Left ventricle myocardium inferior (tissue), 1 donor: ENCODE results near the gene SLX9. TPM values are rescaled to one million over a fixed set of nuclear protein-coding genes. Genes with fewer than 3 reads are reported as not detected.

Source experiments
- DNase-seq: peaks from one replicate; pipeline ENCODE4 v3.0.0-alpha.2; 2020
- H3K27ac ChIP-seq: fragments of 200-600 bp; replicated peaks from 2 replicates; pipeline ENCODE4 v1.8.0; 2021
- H3K27me3 ChIP-seq: fragments of 200-600 bp; 2 replicates; pipeline ENCODE4 v1.8.0; 2021; ENCODE audit warnings: low read depth
- H3K36me3 ChIP-seq: fragments of 200-600 bp; 2 replicates; pipeline ENCODE4 v1.8.0; 2021
- H3K4me1 ChIP-seq: fragments of 200-600 bp; 2 replicates; pipeline ENCODE4 v1.8.0; 2021
- H3K4me3 ChIP-seq: fragments of 200-600 bp; 2 replicates; pipeline ENCODE4 v1.8.0; 2021; ENCODE audit warnings: mild to moderate bottlenecking, moderate library complexity
- H3K9me3 ChIP-seq: fragments of 200-600 bp; replicated peaks from 2 replicates; pipeline ENCODE4 v1.8.0; 2021
- intact Hi-C: fragments of 100-400 bp; cut with micrococcal nuclease; formaldehyde crosslinking; loops from one replicate; pipeline ENCODE4 v1.11.0; 2022
- total RNA-seq: library from RNA; stranded (reverse); fragmentation: NEBNext Ultra II Directional; extraction: Animal tissue kit (Norgen Biotek cat#: 25700); gene quantifications from one replicate; pipeline ENCODE4 v1.2.1, GENCODE V29; 2021
- TF ChIP-seq, protein P1 (sequence below): fragments of 200-600 bp; IDR thresholded peaks from 2 replicates; pipeline ENCODE4 v1.8.0; 2021; ENCODE audit warnings: antibody characterized with exemption, mild to moderate bottlenecking, borderline replicate concordance
- donor health status: DM: no; HTN: yes; CAD: no; lungs with severe emphysema.

SLX9 gene
- total RNA-seq, 1 donor from 2014 or later = 70.7 TPM

DNA sequence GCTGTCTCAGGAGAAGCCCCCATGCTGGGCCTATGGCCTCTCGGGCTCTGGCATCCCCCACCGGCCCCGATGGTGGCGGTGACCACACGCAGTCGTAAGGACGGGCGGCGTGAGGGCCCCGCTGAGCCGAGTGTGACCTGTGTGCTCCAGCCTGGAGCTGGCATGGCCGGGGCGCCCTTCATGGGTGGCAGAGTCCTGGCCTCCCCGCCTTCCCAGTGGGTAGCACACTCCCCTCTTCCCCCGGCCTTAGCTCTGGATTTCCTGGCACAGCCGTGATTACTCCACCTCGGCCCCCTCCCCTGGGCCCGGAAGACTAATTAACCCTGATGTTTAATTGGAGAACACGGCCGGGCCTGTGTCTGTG lies 44.6 kb downstream of the SLX9 start:
- Histone ChIP-seq H3K9me3 (no peaks in the 10 kb centered on the region), H3K4me3 (no peak overlapping the region), H3K27ac (peak overlapping the region; percentile 16), H3K4me1 (peaks cover 42% of the 10 kb centered on the region), H3K36me3 (no peaks in the 10 kb centered on the region), H3K27me3 (no peaks in the 10 kb centered on the region)
- intact Hi-C loops = no loop called here
- TF ChIP-seq, protein P1, sequence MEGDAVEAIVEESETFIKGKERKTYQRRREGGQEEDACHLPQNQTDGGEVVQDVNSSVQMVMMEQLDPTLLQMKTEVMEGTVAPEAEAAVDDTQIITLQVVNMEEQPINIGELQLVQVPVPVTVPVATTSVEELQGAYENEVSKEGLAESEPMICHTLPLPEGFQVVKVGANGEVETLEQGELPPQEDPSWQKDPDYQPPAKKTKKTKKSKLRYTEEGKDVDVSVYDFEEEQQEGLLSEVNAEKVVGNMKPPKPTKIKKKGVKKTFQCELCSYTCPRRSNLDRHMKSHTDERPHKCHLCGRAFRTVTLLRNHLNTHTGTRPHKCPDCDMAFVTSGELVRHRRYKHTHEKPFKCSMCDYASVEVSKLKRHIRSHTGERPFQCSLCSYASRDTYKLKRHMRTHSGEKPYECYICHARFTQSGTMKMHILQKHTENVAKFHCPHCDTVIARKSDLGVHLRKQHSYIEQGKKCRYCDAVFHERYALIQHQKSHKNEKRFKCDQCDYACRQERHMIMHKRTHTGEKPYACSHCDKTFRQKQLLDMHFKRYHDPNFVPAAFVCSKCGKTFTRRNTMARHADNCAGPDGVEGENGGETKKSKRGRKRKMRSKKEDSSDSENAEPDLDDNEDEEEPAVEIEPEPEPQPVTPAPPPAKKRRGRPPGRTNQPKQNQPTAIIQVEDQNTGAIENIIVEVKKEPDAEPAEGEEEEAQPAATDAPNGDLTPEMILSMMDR = no peak
- peak; percentile 11 for DNase-seq

DNA sequence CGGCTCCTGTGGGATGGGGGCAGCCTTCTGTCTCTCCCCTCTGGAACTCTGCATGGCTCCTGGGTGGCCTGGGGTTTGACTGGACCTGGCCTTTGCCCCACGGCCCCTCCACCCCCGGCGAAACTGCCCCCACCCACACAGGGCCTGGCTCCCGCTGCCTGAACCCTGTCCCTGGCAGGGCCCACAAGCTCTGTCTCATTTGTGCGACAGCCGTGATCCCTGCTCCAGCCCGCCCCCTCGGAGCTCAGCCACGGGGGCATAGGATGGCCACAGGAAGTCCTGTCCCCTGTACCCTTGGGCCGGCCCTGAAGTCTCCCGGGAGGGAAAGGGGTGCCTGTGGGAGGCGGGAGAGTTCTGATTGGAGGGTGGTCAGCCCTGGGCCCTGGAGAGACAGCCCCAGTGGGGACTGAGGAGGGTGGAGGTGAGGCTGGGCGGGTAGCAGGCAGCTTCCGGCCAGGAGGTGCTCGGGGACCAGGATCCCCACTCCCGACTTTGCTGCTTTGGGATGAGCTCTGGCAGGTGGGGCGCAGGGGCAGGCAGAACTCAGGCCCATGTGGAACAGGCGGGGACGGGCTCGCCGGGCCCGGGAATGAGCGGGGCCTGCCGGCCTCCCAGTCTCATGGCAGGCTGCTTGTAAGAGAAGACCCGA lies 45.1 kb downstream of the SLX9 start:
- TF ChIP-seq, protein P1 = no peak
- no peak overlapping the region for H3K4me3 ChIP-seq
- peaks cover 45% of the 10 kb centered on the region for H3K4me1 ChIP-seq
- no peaks in the 10 kb centered on the region for H3K36me3 ChIP-seq
- intact Hi-C loops = no loop called here
- DNase-seq = peak; percentile 16
- no peaks in the 10 kb centered on the region for H3K9me3 ChIP-seq
- H3K27ac ChIP-seq = peak overlapping the region; percentile 16
- no peaks in the 10 kb centered on the region for H3K27me3 ChIP-seq

DNA sequence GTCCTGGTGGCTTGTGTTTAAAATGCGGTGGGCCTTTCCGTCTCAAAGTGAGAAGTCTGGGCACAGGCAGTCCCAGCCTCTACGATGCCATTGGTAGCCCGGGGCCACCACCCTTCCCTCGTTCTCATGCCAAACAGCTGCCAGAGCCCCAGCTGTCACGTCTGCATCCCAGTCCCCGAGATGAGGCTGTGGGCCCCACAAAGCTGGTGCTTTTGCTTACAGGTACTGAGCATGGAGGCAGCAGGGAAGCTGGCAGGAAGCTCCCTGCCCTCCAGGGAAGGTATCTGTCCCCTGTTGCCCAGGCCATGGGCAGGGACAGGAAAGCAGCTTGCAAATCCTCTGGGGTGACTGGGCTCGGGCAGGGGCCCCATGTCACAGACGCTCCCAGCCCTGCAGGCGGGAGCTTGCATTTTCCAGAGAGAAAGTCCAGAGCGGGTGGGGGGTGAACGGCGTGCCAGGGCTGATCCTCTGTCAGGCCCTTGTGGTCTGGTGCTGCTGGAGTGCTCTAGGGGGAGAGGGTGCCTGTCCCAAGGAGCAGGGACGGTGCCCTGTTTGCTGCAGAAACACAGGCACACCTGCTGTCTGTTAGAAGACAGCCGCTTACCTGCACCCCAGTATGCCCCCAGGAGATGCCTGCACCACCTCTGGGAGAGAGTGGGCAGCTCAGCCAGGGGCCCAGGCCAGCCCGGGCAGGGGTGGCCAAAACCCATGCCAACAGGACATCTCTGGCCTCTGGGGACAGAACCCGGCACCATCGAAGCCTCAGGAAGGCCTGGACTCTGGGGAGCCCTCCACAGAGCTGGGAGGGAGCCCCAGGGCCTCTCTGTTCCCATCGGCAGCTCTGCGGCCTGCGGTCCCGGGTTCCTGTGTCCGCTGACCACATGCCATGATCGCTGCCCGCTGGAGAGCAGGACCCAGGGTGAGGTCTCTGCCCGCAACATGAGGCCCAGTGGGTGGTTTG lies 45.9 kb downstream of the SLX9 start:
- intact Hi-C loops = no loop called here
- no peak overlapping the region for H3K27ac ChIP-seq
- DNase-seq = peak; percentile 12
- H3K36me3 ChIP-seq = no peaks in the 10 kb centered on the region
- H3K4me3 ChIP-seq = no peak overlapping the region
- TF ChIP-seq, protein P1 = no peak
- H3K9me3 ChIP-seq = no peaks in the 10 kb centered on the region
- H3K4me1 ChIP-seq = peaks cover 48% of the 10 kb centered on the region
- no peaks in the 10 kb centered on the region for H3K27me3 ChIP-seq

GRCh38 chr21:44986471-44987291 lies 46.9 kb downstream of the SLX9 start:
- H3K27ac ChIP-seq = no peak overlapping the region

More at GRCh38 chr21:44986471-44987291, 46.9 kb downstream of the SLX9 start:
- H3K4me3 ChIP-seq = no peak overlapping the region
- H3K9me3 ChIP-seq = no peaks in the 10 kb centered on the region
- H3K36me3 ChIP-seq = no peaks in the 10 kb centered on the region
- TF ChIP-seq, protein P1 = no peak
- intact Hi-C loops = no loop called here
- H3K4me1 ChIP-seq = peaks cover 48% of the 10 kb centered on the region
- no peaks in the 10 kb centered on the region for H3K27me3 ChIP-seq
- peak; percentile 13 for DNase-seq
